ENCODE results near the gene NCOA3.

NCOA3 gene

DNA sequence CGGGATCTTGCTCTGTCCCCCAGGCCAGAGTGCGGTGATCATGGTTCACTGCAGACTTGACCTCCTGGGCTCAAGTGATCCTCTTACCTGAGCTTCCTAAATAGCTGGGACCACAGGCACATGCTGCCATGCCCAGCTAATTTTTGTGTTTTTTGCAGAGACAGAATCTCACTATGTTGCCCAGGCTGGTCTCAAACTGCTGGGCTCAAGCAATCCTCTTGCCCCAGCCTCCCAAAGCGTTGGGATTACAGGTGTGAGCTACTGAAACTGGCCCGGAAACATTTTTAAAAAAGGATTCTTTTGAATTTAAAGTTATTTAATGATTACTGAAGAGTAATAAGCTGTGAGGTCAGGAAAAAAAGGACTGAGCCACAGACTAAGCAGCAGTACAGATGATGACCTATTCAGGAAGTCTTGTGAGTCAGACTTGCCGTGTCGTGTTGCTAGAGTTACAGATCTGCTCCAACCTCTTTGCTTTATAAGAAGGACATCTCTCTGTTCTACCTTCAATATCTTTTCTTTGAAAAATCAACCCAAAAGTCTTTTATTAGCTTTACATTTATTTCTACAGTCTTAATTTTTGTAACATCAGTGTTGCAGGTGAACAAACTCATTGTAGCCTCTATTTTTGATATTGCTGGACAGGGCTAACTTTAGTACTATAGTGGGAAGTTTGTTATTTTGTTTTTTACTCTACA lies 108.7 kb downstream of the NCOA3 start:
- Mint-ChIP-seq H3K36me3 (ENCODE audit: insufficient read depth) (peaks cover 3% of the 10 kb centered on the region), H3K4me1 (peaks cover 55% of the 10 kb centered on the region), H3K9me3 (no peaks in the 10 kb centered on the region), H3K27ac (ENCODE audit: low read depth) (peak overlapping the region; percentile 88), H3K27me3 (no peaks in the 10 kb centered on the region), H3K4me3 (peak overlapping the region; percentile 27)
- DNase-seq (ENCODE audit: low spot score in 2 of 2), result no peak
- ATAC-seq (replicated peaks; ENCODE audit: extremely low read depth, poor library complexity, severe bottlenecking), result peak; percentile 87

DNA sequence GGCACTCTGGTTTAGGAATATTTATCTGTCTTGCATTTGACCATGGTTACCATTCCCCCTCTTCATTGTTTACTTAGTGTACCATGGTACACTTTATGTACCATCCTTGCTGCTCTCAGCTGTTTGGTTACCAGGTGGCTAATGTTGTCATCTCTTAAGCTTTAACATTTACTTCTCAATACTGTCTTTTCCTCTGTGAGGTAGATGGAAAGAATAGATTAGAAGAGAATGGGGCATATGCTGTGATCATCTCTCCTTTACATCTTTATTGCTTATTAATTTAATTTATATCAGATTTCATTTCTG lies 109.2 kb downstream of the NCOA3 start:
- Mint-ChIP-seq H3K4me1 (peaks cover 50% of the 10 kb centered on the region), H3K27ac (ENCODE audit: low read depth) (peak overlapping the region; percentile 88), H3K9me3 (no peaks in the 10 kb centered on the region), H3K36me3 (ENCODE audit: insufficient read depth) (peaks cover 3% of the 10 kb centered on the region), H3K4me3 (peak overlapping the region; percentile 27), H3K27me3 (no peaks in the 10 kb centered on the region)
- DNase-seq (ENCODE audit: low spot score in 2 of 2) (no peak), ATAC-seq (replicated peaks; ENCODE audit: extremely low read depth, poor library complexity, severe bottlenecking) (peak; percentile 69)

DNA sequence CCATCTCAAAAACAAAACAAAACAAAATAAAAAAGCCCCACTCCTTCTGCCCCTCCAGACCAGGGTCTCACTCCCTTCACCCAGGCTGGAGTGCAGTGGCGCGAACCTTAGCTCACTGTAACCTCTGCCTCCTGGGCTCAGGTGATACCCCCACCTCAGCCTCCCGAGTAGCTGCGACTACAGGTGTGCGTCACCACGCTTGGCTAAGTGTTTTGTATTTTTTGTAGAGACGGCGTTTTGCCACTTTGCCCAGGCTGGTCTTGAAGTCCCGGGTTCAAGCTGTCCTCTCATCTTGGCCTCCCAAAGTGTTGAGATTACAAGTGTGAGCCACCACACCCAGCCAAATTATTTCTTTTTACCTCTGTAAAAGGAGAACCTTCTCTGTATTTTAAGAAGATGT lies 110.1 kb downstream of the NCOA3 start:
- peak overlapping the region; percentile 75 for H3K27ac Mint-ChIP-seq (ENCODE audit: low read depth)
- DNase-seq (ENCODE audit: low spot score in 2 of 2), result no peak
- H3K9me3 Mint-ChIP-seq, result no peaks in the 10 kb centered on the region
- no peaks in the 10 kb centered on the region for H3K27me3 Mint-ChIP-seq
- peaks cover 3% of the 10 kb centered on the region for H3K36me3 Mint-ChIP-seq (ENCODE audit: insufficient read depth)
- ATAC-seq (replicated peaks; ENCODE audit: extremely low read depth, poor library complexity, severe bottlenecking), result no peak
- H3K4me3 Mint-ChIP-seq, result no peak overlapping the region
- peaks cover 44% of the 10 kb centered on the region for H3K4me1 Mint-ChIP-seq

DNA sequence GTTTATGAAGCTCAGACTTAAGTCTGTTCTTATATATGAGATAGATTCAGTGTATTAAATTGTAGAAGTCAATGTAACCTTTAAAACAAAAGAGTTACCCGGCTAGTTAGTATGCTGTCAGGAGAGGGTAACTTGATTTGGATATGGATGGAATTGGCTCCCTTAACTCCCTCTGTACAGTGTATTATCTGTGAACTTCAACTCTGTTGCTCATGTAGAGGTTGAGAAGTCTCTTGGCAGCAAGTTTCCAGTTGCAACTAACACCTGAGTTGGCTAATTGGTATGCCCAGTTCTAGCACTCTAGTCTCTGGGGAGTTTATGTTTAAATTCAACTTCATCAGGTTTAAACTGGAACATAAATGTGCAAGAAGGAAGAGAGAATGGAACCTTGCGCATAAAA lies 111.0 kb downstream of the NCOA3 start:
- peaks cover 41% of the 10 kb centered on the region for H3K4me1 Mint-ChIP-seq
- no peaks in the 10 kb centered on the region for H3K9me3 Mint-ChIP-seq
- peaks cover 3% of the 10 kb centered on the region for H3K36me3 Mint-ChIP-seq (ENCODE audit: insufficient read depth)

GRCh38 chr20:47614703-47615309 lies 113.1 kb downstream of the NCOA3 start:
- peak overlapping the region; percentile 25 for H3K27ac Mint-ChIP-seq (ENCODE audit: low read depth)
- no peak overlapping the region for H3K4me3 Mint-ChIP-seq
- no peak for DNase-seq (ENCODE audit: low spot score in 2 of 2)
- ATAC-seq (replicated peaks; ENCODE audit: extremely low read depth, poor library complexity, severe bottlenecking), result no peak
- peaks cover 34% of the 10 kb centered on the region for H3K4me1 Mint-ChIP-seq
- no peaks in the 10 kb centered on the region for H3K9me3 Mint-ChIP-seq
- H3K36me3 Mint-ChIP-seq (ENCODE audit: insufficient read depth), result peaks cover 3% of the 10 kb centered on the region
- H3K27me3 Mint-ChIP-seq, result no peaks in the 10 kb centered on the region

More for the DNA sequence above, 111.0 kb downstream of the NCOA3 start:
- Mint-ChIP-seq H3K4me3 (no peak overlapping the region), H3K27me3 (no peaks in the 10 kb centered on the region), H3K27ac (ENCODE audit: low read depth) (peak overlapping the region; percentile 75)
- no peak for DNase-seq (ENCODE audit: low spot score in 2 of 2)
- ATAC-seq (replicated peaks; ENCODE audit: extremely low read depth, poor library complexity, severe bottlenecking), result no peak

- Mint-ChIP-seq H3K4me3 (no peak overlapping the region), H3K27me3 (no peaks in the 10 kb centered on the region), H3K27ac (ENCODE audit: low read depth) (no peak overlapping the region), H3K4me1 (peaks cover 23% of the 10 kb centered on the region), H3K9me3 (no peaks in the 10 kb centered on the region), H3K36me3 (ENCODE audit: insufficient read depth) (peaks cover 11% of the 10 kb centered on the region)
- ATAC-seq (replicated peaks; ENCODE audit: extremely low read depth, poor library complexity, severe bottlenecking) (no peak), DNase-seq (ENCODE audit: low spot score in 2 of 2) (no peak)
Measured at GRCh38 chr20:47618479-47618878, 116.8 kb downstream of the NCOA3 start.

DNA sequence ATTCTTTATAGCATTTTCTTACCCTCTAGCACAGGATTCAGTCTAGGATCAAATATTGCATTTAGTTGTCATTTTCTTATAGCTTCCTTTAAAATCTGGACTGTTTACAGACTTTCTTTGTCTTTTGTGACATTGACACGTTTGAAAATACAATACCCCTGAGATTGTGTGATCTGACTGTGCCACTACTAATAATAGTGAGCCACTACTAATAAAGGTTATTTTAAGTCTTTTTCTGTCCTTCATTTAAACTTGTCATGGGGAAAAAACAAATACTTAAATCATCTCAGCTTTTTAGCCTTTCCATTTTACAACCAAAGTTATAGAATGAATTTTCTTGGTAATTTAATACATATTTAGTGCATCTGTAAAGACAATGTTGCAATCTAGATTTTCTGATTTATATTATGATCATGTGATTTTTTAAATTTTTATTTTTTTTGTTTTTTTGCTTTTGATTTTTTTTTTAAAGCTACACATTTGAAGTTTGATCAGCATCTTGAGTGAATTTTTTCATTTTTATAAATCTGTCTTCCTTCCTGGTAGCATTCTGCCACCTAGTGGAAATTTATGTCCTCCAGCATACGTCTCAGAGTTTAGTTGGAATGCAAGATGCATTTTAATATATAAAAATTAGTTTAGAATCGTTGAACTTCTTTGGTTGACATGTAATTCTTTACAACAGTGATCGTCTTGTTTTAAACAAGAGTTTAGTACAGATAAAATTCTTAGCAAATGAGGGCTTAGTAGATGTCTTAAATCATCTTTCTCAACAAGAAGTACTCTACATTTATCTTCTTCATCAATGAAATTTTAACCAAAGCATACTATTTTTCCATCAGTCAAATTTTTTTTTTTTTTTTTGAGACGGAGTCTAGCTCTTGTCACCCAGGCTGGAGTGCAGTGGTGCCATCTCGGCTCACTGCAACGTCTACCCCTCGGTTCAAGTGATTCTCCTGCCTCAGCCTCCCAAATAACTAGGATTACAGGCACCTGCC lies 119.4 kb downstream of the NCOA3 start:
- Mint-ChIP-seq H3K9me3 (no peaks in the 10 kb centered on the region), H3K4me3 (no peak overlapping the region)
- no peak for ATAC-seq (replicated peaks; ENCODE audit: extremely low read depth, poor library complexity, severe bottlenecking)

DNA sequence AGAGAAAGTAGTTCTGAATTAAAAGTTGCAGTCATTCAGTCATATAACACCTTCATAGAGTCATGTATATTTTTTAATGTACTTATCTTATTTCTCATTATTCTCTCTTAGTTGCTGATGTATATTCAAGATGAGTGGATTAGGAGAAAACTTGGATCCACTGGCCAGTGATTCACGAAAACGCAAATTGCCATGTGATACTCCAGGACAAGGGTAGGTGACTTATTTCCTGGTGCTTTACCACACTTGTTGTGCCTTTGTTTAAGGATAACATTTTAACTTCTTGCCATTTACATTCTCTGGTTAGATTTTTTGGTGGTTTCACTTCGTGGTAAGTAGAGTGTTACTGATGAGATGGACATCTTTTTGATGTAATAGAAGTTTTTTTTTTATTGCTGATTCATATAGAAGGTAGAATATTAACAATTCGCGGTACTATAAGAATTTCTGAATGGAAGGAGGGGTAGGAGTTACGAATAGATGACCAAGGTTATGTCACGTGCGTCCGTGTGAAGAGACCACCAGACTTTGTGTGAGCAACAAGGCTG lies 120.5 kb downstream of the NCOA3 start:
- Mint-ChIP-seq H3K9me3 (no peaks in the 10 kb centered on the region), H3K27ac (ENCODE audit: low read depth) (peak overlapping the region; percentile 42), H3K36me3 (ENCODE audit: insufficient read depth) (peaks cover 19% of the 10 kb centered on the region), H3K4me1 (peaks cover 15% of the 10 kb centered on the region), H3K27me3 (no peaks in the 10 kb centered on the region), H3K4me3 (no peak overlapping the region)
- DNase-seq (ENCODE audit: low spot score in 2 of 2) (no peak), ATAC-seq (replicated peaks; ENCODE audit: extremely low read depth, poor library complexity, severe bottlenecking) (no peak)

More for the DNA sequence above, 119.4 kb downstream of the NCOA3 start:
- peaks cover 17% of the 10 kb centered on the region for H3K4me1 Mint-ChIP-seq
- no peak overlapping the region for H3K27ac Mint-ChIP-seq (ENCODE audit: low read depth)
- H3K36me3 Mint-ChIP-seq (ENCODE audit: insufficient read depth), result peaks cover 11% of the 10 kb centered on the region
- no peaks in the 10 kb centered on the region for H3K27me3 Mint-ChIP-seq
- DNase-seq (ENCODE audit: low spot score in 2 of 2), result no peak

DNA sequence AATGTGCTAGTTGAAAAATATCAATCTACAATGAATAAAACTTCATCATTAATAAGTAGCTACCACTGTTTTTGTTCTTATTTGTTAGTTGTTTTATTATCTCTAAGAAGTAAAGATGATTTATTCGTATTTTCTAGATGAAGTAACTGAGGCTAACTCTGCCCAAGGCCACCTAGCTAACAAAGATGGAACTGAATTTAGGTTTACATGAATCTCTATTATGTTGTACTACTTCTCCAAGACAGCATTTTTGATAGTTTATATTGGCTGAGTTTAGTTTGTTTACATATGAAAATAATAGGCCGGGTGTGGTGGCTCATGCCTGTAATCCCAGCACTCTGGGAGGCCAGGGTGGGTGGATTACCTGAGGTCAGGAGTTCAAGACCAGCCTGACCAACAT lies 121.5 kb downstream of the NCOA3 start:
- no peak overlapping the region for H3K27ac Mint-ChIP-seq (ENCODE audit: low read depth)
- peaks cover 26% of the 10 kb centered on the region for H3K36me3 Mint-ChIP-seq (ENCODE audit: insufficient read depth)
- no peak overlapping the region for H3K4me3 Mint-ChIP-seq

GRCh38 chr20:47627540-47627939 lies 125.9 kb downstream of the NCOA3 start:
- H3K9me3 Mint-ChIP-seq, result no peaks in the 10 kb centered on the region
- no peaks in the 10 kb centered on the region for H3K27me3 Mint-ChIP-seq
- H3K36me3 Mint-ChIP-seq (ENCODE audit: insufficient read depth), result peaks cover 44% of the 10 kb centered on the region
- DNase-seq (ENCODE audit: low spot score in 2 of 2) (no peak), ATAC-seq (replicated peaks; ENCODE audit: extremely low read depth, poor library complexity, severe bottlenecking) (no peak)
- H3K27ac Mint-ChIP-seq (ENCODE audit: low read depth), result no peak overlapping the region
- H3K4me3 Mint-ChIP-seq, result no peak overlapping the region
- H3K4me1 Mint-ChIP-seq, result peaks cover under 1% of the 10 kb centered on the region

More for the DNA sequence above, 121.5 kb downstream of the NCOA3 start:
- Mint-ChIP-seq H3K4me1 (peaks cover 11% of the 10 kb centered on the region), H3K27me3 (no peaks in the 10 kb centered on the region), H3K9me3 (no peaks in the 10 kb centered on the region)
- ATAC-seq (replicated peaks; ENCODE audit: extremely low read depth, poor library complexity, severe bottlenecking) (no peak), DNase-seq (ENCODE audit: low spot score in 2 of 2) (no peak)

GRCh38 chr20:47629907-47630306 lies 128.2 kb downstream of the NCOA3 start:
- H3K4me1 Mint-ChIP-seq, result peaks cover 4% of the 10 kb centered on the region
- no peak overlapping the region for H3K27ac Mint-ChIP-seq (ENCODE audit: low read depth)
- H3K36me3 Mint-ChIP-seq (ENCODE audit: insufficient read depth), result peaks cover 48% of the 10 kb centered on the region
- H3K4me3 Mint-ChIP-seq, result no peak overlapping the region
- no peaks in the 10 kb centered on the region for H3K27me3 Mint-ChIP-seq
- ATAC-seq (replicated peaks; ENCODE audit: extremely low read depth, poor library complexity, severe bottlenecking) (no peak), DNase-seq (ENCODE audit: low spot score in 2 of 2) (no peak)
- no peaks in the 10 kb centered on the region for H3K9me3 Mint-ChIP-seq

DNA sequence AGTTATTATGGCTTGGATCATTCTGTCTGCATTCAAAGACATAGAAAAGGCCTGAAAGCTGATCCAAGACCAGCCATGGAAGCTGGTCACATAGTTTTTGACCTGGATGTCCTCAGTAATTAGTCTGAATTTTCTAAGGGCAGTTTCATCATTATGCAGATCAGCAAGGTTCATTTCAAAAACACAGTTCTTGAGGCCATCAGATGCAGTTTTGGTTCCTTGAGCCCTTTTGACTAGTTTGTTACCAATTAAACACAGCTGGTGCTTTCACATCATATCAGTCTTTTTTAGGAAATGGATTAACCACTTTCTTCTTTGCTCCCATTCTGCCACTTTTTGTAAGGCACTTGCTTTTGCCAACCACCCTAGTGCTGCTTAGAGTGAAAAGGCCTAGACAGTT lies 129.4 kb downstream of the NCOA3 start:
- Mint-ChIP-seq H3K27me3 (no peaks in the 10 kb centered on the region), H3K4me3 (no peak overlapping the region), H3K4me1 (peaks cover 4% of the 10 kb centered on the region), H3K27ac (ENCODE audit: low read depth) (no peak overlapping the region), H3K9me3 (no peaks in the 10 kb centered on the region), H3K36me3 (ENCODE audit: insufficient read depth) (peaks cover 56% of the 10 kb centered on the region)
- ATAC-seq (replicated peaks; ENCODE audit: extremely low read depth, poor library complexity, severe bottlenecking), result no peak
- no peak for DNase-seq (ENCODE audit: low spot score in 2 of 2)
